Endodermal cell (in vitro differentiated cells): ENCODE results near the gene CD300LG. TPM values are rescaled to one million over a fixed set of nuclear protein-coding genes. Genes with fewer than 3 reads are reported as not detected.
A peak's percentile ranks its signal among the peaks of the same experiment; 100 is the strongest.

Experiments used
- DNase-seq: peaks from one replicate; pipeline ENCODE4 v3.0.0-alpha.2; 2017
- H3K27ac ChIP-seq: 2 replicates; pipeline ENCODE4 v1.5.1; 2013; ENCODE audit warnings: mild to moderate bottlenecking, low read depth, low read length, moderate library complexity
- H3K27me3 ChIP-seq: 2 replicates; pipeline ENCODE4 v1.6.1; 2013; ENCODE audit warnings: mild to moderate bottlenecking, low read length, moderate library complexity; ENCODE audit not compliant: insufficient read depth, control insufficient read depth, poor library complexity, severe bottlenecking
- H3K36me3 ChIP-seq: 2 replicates; pipeline ENCODE4 v1.7.0; 2013; ENCODE audit warnings: mild to moderate bottlenecking, low read length, moderate library complexity; ENCODE audit not compliant: control insufficient read depth, insufficient read depth
- H3K4me1 ChIP-seq: one replicate; pipeline ENCODE4 v1.7.0; 2013; ENCODE audit warnings: low read length; ENCODE audit not compliant: control insufficient read depth, insufficient read depth
- H3K4me3 ChIP-seq: 2 replicates; pipeline ENCODE4 v1.5.1; 2013; ENCODE audit warnings: mild to moderate bottlenecking, low read length, moderate library complexity
- H3K9ac ChIP-seq: 2 replicates; pipeline ENCODE4 v1.6.1; 2013; ENCODE audit warnings: mild to moderate bottlenecking, low read length, moderate library complexity; ENCODE audit not compliant: poor library complexity, severe bottlenecking; ENCODE audit errors: extremely low read depth
- H3K9me3 ChIP-seq: 2 replicates; pipeline ENCODE4 v1.6.1; 2013; ENCODE audit warnings: mild to moderate bottlenecking, low read length, moderate library complexity; ENCODE audit not compliant: control insufficient read depth
- H3K27ac Mint-ChIP-seq: 2 replicates; pipeline ENCODE4 v1.8.0; 2020; ENCODE audit warnings: mixed read lengths
- H3K27me3 Mint-ChIP-seq: 2 replicates; pipeline ENCODE4 v1.8.0; 2021; ENCODE audit warnings: mild to moderate bottlenecking, mixed read lengths; ENCODE audit not compliant: insufficient read depth
- H3K36me3 Mint-ChIP-seq: 2 replicates; pipeline ENCODE4 v1.8.0; 2020; ENCODE audit warnings: low read depth, mixed read lengths
- H3K4me1 Mint-ChIP-seq: 2 replicates; pipeline ENCODE4 v1.8.0; 2020; ENCODE audit warnings: mixed read lengths
- H3K4me3 Mint-ChIP-seq: 2 replicates; pipeline ENCODE4 v1.8.0; 2020; ENCODE audit warnings: mild to moderate bottlenecking, moderate library complexity, mixed read lengths
- H3K9me3 Mint-ChIP-seq: 2 replicates; pipeline ENCODE4 v1.8.0; 2020; ENCODE audit warnings: mild to moderate bottlenecking, mixed read lengths
- WGBS, 2 experiments: methylation state at CpG; one replicate each; pipeline versions ENCODE4 v1.1.5 to v1.1.7; 2013; ENCODE audit warnings: missing lambda C conversion rate in 2 of 2, mixed read lengths in 1 of 2; ENCODE audit not compliant: insufficient coverage in 1 of 2, insufficient read length in 1 of 2; 5-methylcytosine and 5-hydroxymethylcytosine counted together
- total RNA-seq, 2 donors: library from RNA; stranded (reverse); fragmentation: NEBNext Ultra II Directional in 1 of 2; extraction: Animal tissue kit (Norgen Biotek cat#: 25700) in 1 of 2; gene quantifications; 2 replicates in 1 of 2; 3 replicates in 1 of 2; pipeline ENCODE4 v1.2.1, GENCODE V29; 2021
- TF ChIP-seq, protein P1 (sequence below): fragments of 200-600 bp; sonication (generic); conservative IDR thresholded peaks from 2 replicates; pipeline ENCODE4 v1.5.0; 2021; ENCODE audit warnings: antibody characterized with exemption, mild to moderate bottlenecking

CD300LG gene
- total RNA-seq, 2 donors from 2014 or later, result not detected

- no peak overlapping the region for H3K27ac ChIP-seq
- Mint-ChIP-seq H3K36me3 (no peaks in the 10 kb centered on the region), H3K27ac (no peak overlapping the region), H3K4me3 (no peak overlapping the region), H3K27me3 (peaks cover 5% of the 10 kb centered on the region), H3K4me1 (peaks cover 7% of the 10 kb centered on the region), H3K9me3 (no peaks in the 10 kb centered on the region)
- H3K27me3 ChIP-seq, result peaks cover 6% of the 10 kb centered on the region
- no peak overlapping the region for H3K4me3 ChIP-seq
- H3K9ac ChIP-seq, result no peak overlapping the region
- no peaks in the 10 kb centered on the region for H3K9me3 ChIP-seq
- WGBS, 2 experiments, result 93 to 95% methylated on average over 3 of the region's 3 CpGs
- no peaks in the 10 kb centered on the region for H3K4me1 ChIP-seq
- TF ChIP-seq, protein P1, sequence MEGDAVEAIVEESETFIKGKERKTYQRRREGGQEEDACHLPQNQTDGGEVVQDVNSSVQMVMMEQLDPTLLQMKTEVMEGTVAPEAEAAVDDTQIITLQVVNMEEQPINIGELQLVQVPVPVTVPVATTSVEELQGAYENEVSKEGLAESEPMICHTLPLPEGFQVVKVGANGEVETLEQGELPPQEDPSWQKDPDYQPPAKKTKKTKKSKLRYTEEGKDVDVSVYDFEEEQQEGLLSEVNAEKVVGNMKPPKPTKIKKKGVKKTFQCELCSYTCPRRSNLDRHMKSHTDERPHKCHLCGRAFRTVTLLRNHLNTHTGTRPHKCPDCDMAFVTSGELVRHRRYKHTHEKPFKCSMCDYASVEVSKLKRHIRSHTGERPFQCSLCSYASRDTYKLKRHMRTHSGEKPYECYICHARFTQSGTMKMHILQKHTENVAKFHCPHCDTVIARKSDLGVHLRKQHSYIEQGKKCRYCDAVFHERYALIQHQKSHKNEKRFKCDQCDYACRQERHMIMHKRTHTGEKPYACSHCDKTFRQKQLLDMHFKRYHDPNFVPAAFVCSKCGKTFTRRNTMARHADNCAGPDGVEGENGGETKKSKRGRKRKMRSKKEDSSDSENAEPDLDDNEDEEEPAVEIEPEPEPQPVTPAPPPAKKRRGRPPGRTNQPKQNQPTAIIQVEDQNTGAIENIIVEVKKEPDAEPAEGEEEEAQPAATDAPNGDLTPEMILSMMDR, result no peak
- peak; percentile 24 for DNase-seq
- H3K36me3 ChIP-seq, result no peaks in the 10 kb centered on the region
Measured at GRCh38 chr17:43874293-43874692, 27.3 kb downstream of the CD300LG start.

GRCh38 chr17:43875476-43876147 lies 28.6 kb downstream of the CD300LG start:
- no peaks in the 10 kb centered on the region for H3K27me3 ChIP-seq
- H3K4me3 ChIP-seq, result no peak overlapping the region
- H3K27me3 Mint-ChIP-seq, result peaks cover 2% of the 10 kb centered on the region
- no peaks in the 10 kb centered on the region for H3K9me3 ChIP-seq
- no peaks in the 10 kb centered on the region for H3K9me3 Mint-ChIP-seq
- peaks cover 9% of the 10 kb centered on the region for H3K4me1 Mint-ChIP-seq
- H3K27ac Mint-ChIP-seq, result no peak overlapping the region
- H3K36me3 ChIP-seq, result no peaks in the 10 kb centered on the region
- H3K4me3 Mint-ChIP-seq, result no peak overlapping the region
- TF ChIP-seq, protein P1, result no peak
- no peak overlapping the region for H3K9ac ChIP-seq
- peak; percentile 42 for DNase-seq
- no peaks in the 10 kb centered on the region for H3K36me3 Mint-ChIP-seq
- no peaks in the 10 kb centered on the region for H3K4me1 ChIP-seq
- no peak overlapping the region for H3K27ac ChIP-seq
- 98 to 100% methylated on average over 1 to 3 of the region's 3 CpGs for WGBS, 2 experiments

DNA sequence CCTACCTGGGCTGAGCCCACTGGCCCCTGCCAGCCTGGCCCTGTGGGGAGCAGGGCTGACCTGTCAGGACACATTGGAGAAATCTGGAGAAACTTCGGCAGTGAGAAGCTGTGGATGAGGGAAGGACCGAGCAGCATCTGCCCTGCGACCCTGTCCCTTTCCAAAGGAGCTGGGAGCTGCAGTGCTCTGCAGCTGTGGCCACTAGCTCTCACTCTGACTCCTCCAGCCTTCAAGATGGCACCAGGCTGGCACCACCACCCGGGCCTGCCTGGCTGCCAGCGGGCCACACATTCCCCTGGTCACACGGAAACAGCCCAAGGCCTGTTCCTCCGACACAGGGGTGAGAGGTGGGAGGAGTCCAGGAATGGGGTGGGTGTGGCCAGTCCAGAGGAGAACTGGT lies 30.1 kb downstream of the CD300LG start:
- Histone ChIP-seq H3K36me3 (no peaks in the 10 kb centered on the region), H3K4me1 (no peaks in the 10 kb centered on the region), H3K9ac (no peak overlapping the region), H3K27ac (no peak overlapping the region), H3K4me3 (no peak overlapping the region), H3K9me3 (no peaks in the 10 kb centered on the region), H3K27me3 (no peaks in the 10 kb centered on the region)
- whole genome bisulfite sequencing, 2 experiments, result 87 to 91% methylated on average over 3 to 7 of the region's 7 CpGs
- TF ChIP-seq, protein P1, result no peak
- no peaks in the 10 kb centered on the region for H3K36me3 Mint-ChIP-seq
- H3K4me1 Mint-ChIP-seq, result peaks cover 9% of the 10 kb centered on the region
- no peak overlapping the region for H3K27ac Mint-ChIP-seq
- DNase-seq, result no peak
- H3K27me3 Mint-ChIP-seq, result peaks cover 2% of the 10 kb centered on the region
- H3K4me3 Mint-ChIP-seq, result no peak overlapping the region
- H3K9me3 Mint-ChIP-seq, result no peaks in the 10 kb centered on the region
